HEK293 (cell line): Measurements from ENCODE around the gene METTL8.
A peak's percentile ranks its signal among the peaks of the same experiment; 100 is the strongest.

ENCODE experiments used
- CTCF ChIA-PET: fragments of 350-600 bp; formaldehyde crosslinking; extraction: SDS; loops from one replicate; lab custom pipeline; 2021; ENCODE audit warnings: antibody characterized with exemption; lab: Yijun Ruan, JAX
- POLR2A ChIA-PET: fragments of 300-600 bp; formaldehyde crosslinking; extraction: SDS; loops from one replicate; lab custom pipeline; 2020; ENCODE audit warnings: antibody characterized with exemption, inconsistent platforms; lab: Yijun Ruan, JAX
- H3K27ac ChIP-seq: fragments of 200-500 bp; sonication (Bioruptor generic); 2 replicates; pipeline ENCODE4 v1.5.1; 2014; ENCODE audit warnings: low read depth, low read length, control low read depth, inconsistent platforms; ENCODE audit errors: extremely low read depth
- H3K36me3 ChIP-seq, 2 experiments: fragments of 200-500 bp in 1 of 2; sonication (Bioruptor generic) in 1 of 2; 1 replicate in 1 of 2; 2 replicates in 1 of 2; pipeline ENCODE4 v1.5.1; 2014 to 2017; ENCODE audit warnings: inconsistent platforms in 2 of 2, low read length in 2 of 2; ENCODE audit not compliant: control insufficient read depth in 2 of 2, insufficient read depth in 1 of 2
- H3K4me1 ChIP-seq: fragments of 200-500 bp; sonication (Bioruptor generic); 2 replicates; pipeline ENCODE4 v1.5.1; 2014; ENCODE audit warnings: mild to moderate bottlenecking, low read length, inconsistent platforms; ENCODE audit not compliant: control insufficient read depth, insufficient read depth
- H3K4me3 ChIP-seq: 2 replicates; pipeline ENCODE4 v1.5.1; 2011; ENCODE audit warnings: low read depth, mild to moderate bottlenecking, control low read depth, low read length, moderate library complexity
- H3K9me3 ChIP-seq: fragments of 200-500 bp; sonication (Bioruptor generic); 2 replicates; pipeline ENCODE4 v1.5.1; 2014; ENCODE audit warnings: low read depth, low read length, inconsistent platforms; ENCODE audit not compliant: control insufficient read depth, insufficient read depth
- CTCF ChIP-seq: fragments of 450-650 bp; formaldehyde crosslinking; IDR thresholded peaks from 2 replicates; pipeline ENCODE4 v1.5.1; 2016; ENCODE audit warnings: missing biosample characterization, missing genetic modification characterization
- GLIS1 ChIP-seq: fragments of 450-650 bp; formaldehyde crosslinking; IDR thresholded peaks from 2 replicates; pipeline ENCODE4 v1.5.1; 2016; ENCODE audit warnings: missing biosample characterization, missing genetic modification characterization
- HOXC10 ChIP-seq: sonication (generic); formaldehyde crosslinking; IDR thresholded peaks from 2 replicates; pipeline ENCODE4 v1.8.1; 2023; ENCODE audit warnings: mild to moderate bottlenecking, missing genetic modification reagents
- PRDM1 ChIP-seq: fragments of 450-650 bp; formaldehyde crosslinking; IDR thresholded peaks from 2 replicates; pipeline ENCODE4; 2016; ENCODE audit warnings: missing biosample characterization, missing genetic modification characterization
- TSHZ1 ChIP-seq: fragments of 450-650 bp; formaldehyde crosslinking; IDR thresholded peaks from 2 replicates; pipeline ENCODE4 v1.5.1; 2016; ENCODE audit warnings: missing biosample characterization, missing genetic modification characterization, borderline replicate concordance
- ZBTB21 ChIP-seq: fragments of 450-650 bp; formaldehyde crosslinking; IDR thresholded peaks from 2 replicates; pipeline ENCODE4 v1.5.1; 2017; ENCODE audit warnings: missing biosample characterization, missing genetic modification characterization
- ZFHX2 ChIP-seq: fragments of 450-650 bp; formaldehyde crosslinking; conservative IDR thresholded peaks from 2 replicates; pipeline ENCODE4 v1.5.1; 2016; ENCODE audit warnings: missing biosample characterization, missing genetic modification characterization
- ZNF121 ChIP-seq: fragments of 450-650 bp; formaldehyde crosslinking; IDR thresholded peaks from 2 replicates; pipeline ENCODE4 v1.5.1; 2016; ENCODE audit warnings: missing biosample characterization, missing genetic modification characterization
- ZNF140 ChIP-seq: fragments of 450-650 bp; formaldehyde crosslinking; IDR thresholded peaks from 2 replicates; pipeline ENCODE4 v1.5.1; 2016; ENCODE audit warnings: missing biosample characterization, missing genetic modification characterization
- ZNF157 ChIP-seq: fragments of 450-650 bp; formaldehyde crosslinking; IDR thresholded peaks from 2 replicates; pipeline ENCODE4 v1.5.1; 2016; ENCODE audit warnings: missing biosample characterization, missing genetic modification characterization
- ZNF19 ChIP-seq: fragments of 450-650 bp; formaldehyde crosslinking; IDR thresholded peaks from 2 replicates; pipeline ENCODE4; 2016; ENCODE audit warnings: missing biosample characterization, missing genetic modification characterization, low read depth
- ZNF202 ChIP-seq: fragments of 450-650 bp; formaldehyde crosslinking; IDR thresholded peaks from 2 replicates; pipeline ENCODE4 v1.5.1; 2016; ENCODE audit warnings: missing biosample characterization, missing genetic modification characterization, borderline replicate concordance
- ZNF350 ChIP-seq: fragments of 450-650 bp; formaldehyde crosslinking; IDR thresholded peaks from 2 replicates; pipeline ENCODE4 v1.5.0; 2017; ENCODE audit warnings: missing biosample characterization, mild to moderate bottlenecking, missing genetic modification characterization
- ZNF510 ChIP-seq: fragments of 450-650 bp; formaldehyde crosslinking; IDR thresholded peaks from 2 replicates; pipeline ENCODE4 v1.5.1; 2018; ENCODE audit warnings: mild to moderate bottlenecking, missing genetic modification characterization, missing biosample characterization; ENCODE audit not compliant: insufficient replicate concordance
- ZNF513 ChIP-seq: fragments of 450-650 bp; IDR thresholded peaks from 2 replicates; pipeline ENCODE4 v1.5.1; 2018; ENCODE audit warnings: missing biosample characterization, missing genetic modification characterization
- ZNF548 ChIP-seq: fragments of 450-650 bp; formaldehyde crosslinking; IDR thresholded peaks from 2 replicates; pipeline ENCODE4 v1.5.1; 2016; ENCODE audit warnings: missing biosample characterization, missing genetic modification characterization
- ZNF624 ChIP-seq: fragments of 450-650 bp; formaldehyde crosslinking; IDR thresholded peaks from 2 replicates; pipeline ENCODE4 v1.5.1; 2017; ENCODE audit warnings: missing biosample characterization, missing genetic modification characterization
- ZNF626 ChIP-seq: fragments of 450-650 bp; sonication (Bioruptor Pico); formaldehyde crosslinking; IDR thresholded peaks from 2 replicates; pipeline ENCODE4 v1.5.1; 2018; ENCODE audit warnings: missing biosample characterization, missing genetic modification characterization, inconsistent platforms
- ZNF707 ChIP-seq: fragments of 450-650 bp; formaldehyde crosslinking; IDR thresholded peaks from 2 replicates; pipeline ENCODE4 v1.5.1; 2016; ENCODE audit warnings: missing biosample characterization, missing genetic modification characterization
- TF ChIP-seq, protein P1 (sequence below): fragments of 450-650 bp; formaldehyde crosslinking; IDR thresholded peaks from 2 replicates; pipeline ENCODE4 v1.5.1; 2016; ENCODE audit warnings: missing biosample characterization, missing genetic modification characterization
- TF ChIP-seq, protein P2 (sequence below): fragments of 450-650 bp; formaldehyde crosslinking; IDR thresholded peaks from 2 replicates; pipeline ENCODE4 v1.5.1; 2016; ENCODE audit warnings: missing biosample characterization, missing genetic modification characterization
- TF ChIP-seq, protein P3 (sequence below): fragments of 450-650 bp; formaldehyde crosslinking; IDR thresholded peaks from 2 replicates; pipeline ENCODE4 v1.5.1; 2016; ENCODE audit warnings: missing biosample characterization, missing genetic modification characterization

METTL8 gene

GRCh38 chr2:171271971-171272436 is 161.8 kb downstream of the METTL8 start:
- POLR2A ChIA-PET = no interaction called here
- Histone ChIP-seq H3K9me3 (no peaks in the 10 kb centered on the region), H3K4me1 (no peaks in the 10 kb centered on the region), H3K36me3 (no peaks in the 10 kb centered on the region), H3K27ac (no peak overlapping the region), H3K4me3 (no peak overlapping the region)
- TF ChIP-seq GLIS1 (tag by site-specific recombination) (0 out of 2 replicates have a peak, but pooled peaks have one; percentile 7), ZNF121 (no peak), PRDM1 (tag by site-specific recombination) (peak; percentile 89)
- CTCF ChIA-PET = interaction anchor here (0.6 to 1.2 kb wide), 3 partner anchors 18 to 262 kb away, joined by 3 to 6 read pairs (median 3); no protein-coding TSS in a partner anchor

GRCh38 chr2:171271386-171271785 is 162.4 kb downstream of the METTL8 start:
- CTCF ChIA-PET = interaction anchor here (0.6 kb wide), 2 partner anchors 33 to 261 kb away, joined by 3 to 6 read pairs; no protein-coding TSS in a partner anchor
- Histone ChIP-seq H3K4me1 (no peaks in the 10 kb centered on the region), H3K36me3 (no peaks in the 10 kb centered on the region), H3K4me3 (no peak overlapping the region), H3K9me3 (no peaks in the 10 kb centered on the region), H3K27ac (no peak overlapping the region)
- POLR2A ChIA-PET = no interaction called here
- TF ChIP-seq HOXC10 = no peak
- no peak for TF ChIP-seq ZNF513 (tag by site-specific recombination)
- no peak for TF ChIP-seq CTCF
- TF ChIP-seq TSHZ1 (tag by site-specific recombination) = no peak
- no peak for TF ChIP-seq ZNF626
- TF ChIP-seq ZFHX2 (tag by site-specific recombination) = no peak
- TF ChIP-seq ZNF548 (tag by site-specific recombination) = no peak
- TF ChIP-seq ZNF202 = no peak
- no peak for TF ChIP-seq ZNF350 (tag by site-specific recombination)
- TF ChIP-seq ZNF707 (tag by site-specific recombination) = no peak
- no peak for TF ChIP-seq ZNF624 (tag by site-specific recombination)
- no peak for TF ChIP-seq ZBTB21 (tag by site-specific recombination)
- TF ChIP-seq ZNF140 = no peak
- no peak for TF ChIP-seq ZNF510 (tag by site-specific recombination)
- TF ChIP-seq, protein P1, sequence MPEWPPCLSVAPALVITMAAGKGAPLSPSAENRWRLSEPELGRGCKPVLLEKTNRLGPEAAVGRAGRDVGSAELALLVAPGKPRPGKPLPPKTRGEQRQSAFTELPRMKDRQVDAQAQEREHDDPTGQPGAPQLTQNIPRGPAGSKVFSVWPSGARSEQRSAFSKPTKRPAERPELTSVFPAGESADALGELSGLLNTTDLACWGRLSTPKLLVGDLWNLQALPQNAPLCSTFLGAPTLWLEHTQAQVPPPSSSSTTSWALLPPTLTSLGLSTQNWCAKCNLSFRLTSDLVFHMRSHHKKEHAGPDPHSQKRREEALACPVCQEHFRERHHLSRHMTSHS (tag by site-specific recombination) = no peak
- TF ChIP-seq, protein P2, sequence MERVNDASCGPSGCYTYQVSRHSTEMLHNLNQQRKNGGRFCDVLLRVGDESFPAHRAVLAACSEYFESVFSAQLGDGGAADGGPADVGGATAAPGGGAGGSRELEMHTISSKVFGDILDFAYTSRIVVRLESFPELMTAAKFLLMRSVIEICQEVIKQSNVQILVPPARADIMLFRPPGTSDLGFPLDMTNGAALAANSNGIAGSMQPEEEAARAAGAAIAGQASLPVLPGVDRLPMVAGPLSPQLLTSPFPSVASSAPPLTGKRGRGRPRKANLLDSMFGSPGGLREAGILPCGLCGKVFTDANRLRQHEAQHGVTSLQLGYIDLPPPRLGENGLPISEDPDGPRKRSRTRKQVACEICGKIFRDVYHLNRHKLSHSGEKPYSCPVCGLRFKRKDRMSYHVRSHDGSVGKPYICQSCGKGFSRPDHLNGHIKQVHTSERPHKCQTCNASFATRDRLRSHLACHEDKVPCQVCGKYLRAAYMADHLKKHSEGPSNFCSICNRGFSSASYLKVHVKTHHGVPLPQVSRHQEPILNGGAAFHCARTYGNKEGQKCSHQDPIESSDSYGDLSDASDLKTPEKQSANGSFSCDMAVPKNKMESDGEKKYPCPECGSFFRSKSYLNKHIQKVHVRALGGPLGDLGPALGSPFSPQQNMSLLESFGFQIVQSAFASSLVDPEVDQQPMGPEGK = no peak
- TF ChIP-seq, protein P3, sequence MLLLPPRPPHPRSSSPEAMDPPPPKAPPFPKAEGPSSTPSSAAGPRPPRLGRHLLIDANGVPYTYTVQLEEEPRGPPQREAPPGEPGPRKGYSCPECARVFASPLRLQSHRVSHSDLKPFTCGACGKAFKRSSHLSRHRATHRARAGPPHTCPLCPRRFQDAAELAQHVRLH = no peak
- no peak for TF ChIP-seq ZNF19 (tag by site-specific recombination)
- no peak for TF ChIP-seq ZNF157 (tag by site-specific recombination)
